Astrocyte (in vitro differentiated cells and primary cell): ENCODE data around the gene THRB. TPM values are rescaled to one million over a fixed set of nuclear protein-coding genes. Genes with fewer than 3 reads are reported as not detected.

Experiments
- DNase-seq: peaks from one replicate; pipeline ENCODE4 v3.0.0-alpha.2; 2010; ENCODE audit warnings: low read depth
- FAIRE-seq: peaks from 2 replicates; lab custom pipeline; 2011; peaks lifted over from hg19 to GRCh38; lab: Jason Lieb, UNC
- H2AFZ ChIP-seq: 2 replicates; pipeline ENCODE4 v1.6.0; 2012; ENCODE audit warnings: low read depth, low read length, inconsistent platforms
- H3K27ac ChIP-seq: 2 replicates; pipeline ENCODE4 v1.5.1; 2011; ENCODE audit warnings: low read depth, low read length, inconsistent platforms
- H3K27me3 ChIP-seq: 2 replicates; pipeline ENCODE4 v1.6.0; 2011; ENCODE audit warnings: low read length, inconsistent platforms; ENCODE audit not compliant: insufficient read depth
- H3K36me3 ChIP-seq: 2 replicates; pipeline ENCODE4 v1.5.1; 2011; ENCODE audit warnings: low read length, inconsistent platforms; ENCODE audit not compliant: insufficient read depth
- H3K4me1 ChIP-seq: 2 replicates; pipeline ENCODE4 v1.5.1; 2011; ENCODE audit warnings: low read length, inconsistent platforms; ENCODE audit not compliant: insufficient read depth
- H3K4me2 ChIP-seq: 2 replicates; pipeline ENCODE4 v1.6.0; 2012; ENCODE audit warnings: low read length, inconsistent platforms
- H3K4me3 ChIP-seq: 2 replicates; pipeline ENCODE4 v1.5.1; 2011; ENCODE audit warnings: low read depth, mild to moderate bottlenecking, low read length, inconsistent platforms; ENCODE audit not compliant: insufficient read depth
- H3K79me2 ChIP-seq: 2 replicates; pipeline ENCODE4 v1.6.0; 2012; ENCODE audit warnings: mild to moderate bottlenecking, low read length, inconsistent platforms; ENCODE audit not compliant: insufficient read depth
- H3K9ac ChIP-seq: 2 replicates; pipeline ENCODE4 v1.6.0; 2012; ENCODE audit warnings: mild to moderate bottlenecking, low read length, inconsistent platforms
- H3K9me3 ChIP-seq: 2 replicates; pipeline ENCODE4 v1.5.1; 2012; ENCODE audit warnings: low read depth, mild to moderate bottlenecking, low read length, inconsistent platforms; ENCODE audit not compliant: insufficient read depth
- H4K20me1 ChIP-seq: 2 replicates; pipeline ENCODE4 v1.6.0; 2012; ENCODE audit warnings: low read length, inconsistent platforms; ENCODE audit not compliant: insufficient read depth
- H3K27ac Mint-ChIP-seq: one replicate; pipeline ENCODE4 v1.8.0; 2021; ENCODE audit warnings: mild to moderate bottlenecking, mixed read lengths; ENCODE audit not compliant: unreplicated experiment
- H3K27me3 Mint-ChIP-seq: one replicate; pipeline ENCODE4 v1.8.0; 2021; ENCODE audit warnings: low read depth, mixed read lengths; ENCODE audit not compliant: unreplicated experiment
- H3K36me3 Mint-ChIP-seq: one replicate; pipeline ENCODE4 v1.8.0; 2021; ENCODE audit warnings: low read depth, mixed read lengths; ENCODE audit not compliant: unreplicated experiment
- H3K4me1 Mint-ChIP-seq: one replicate; pipeline ENCODE4 v1.8.0; 2021; ENCODE audit warnings: low read depth, mixed read lengths; ENCODE audit not compliant: unreplicated experiment
- H3K4me3 Mint-ChIP-seq: one replicate; pipeline ENCODE4 v1.8.0; 2021; ENCODE audit warnings: mild to moderate bottlenecking, moderate library complexity, mixed read lengths; ENCODE audit not compliant: unreplicated experiment
- H3K9me3 Mint-ChIP-seq: one replicate; pipeline ENCODE4 v1.8.0; 2021; ENCODE audit warnings: mild to moderate bottlenecking, mixed read lengths; ENCODE audit not compliant: unreplicated experiment
- CTCF ChIP-seq: IDR thresholded peaks from 2 replicates; pipeline ENCODE4 v1.5.1; 2011; ENCODE audit warnings: low read depth, mild to moderate bottlenecking, inconsistent platforms, low read length, moderate library complexity; ENCODE audit not compliant: insufficient read depth
- EZH2 ChIP-seq: IDR thresholded peaks from 2 replicates; pipeline ENCODE4 v1.6.1; 2012; ENCODE audit warnings: mild to moderate bottlenecking, low read length, inconsistent platforms; ENCODE audit not compliant: insufficient read depth
- total RNA-seq: library from RNA; stranded (reverse); gene quantifications from 2 replicates; pipeline ENCODE4 v1.2.1, GENCODE V29; 2021

Gene THRB
- total RNA-seq, 1 donor from 2014 or later: 8.5 TPM

GRCh38 chr3:24259901-24260512 is 234.6 kb downstream of the THRB start:
- Histone ChIP-seq H4K20me1 (no peaks in the 10 kb centered on the region), H3K9me3 (no peaks in the 10 kb centered on the region), H3K4me1 (peaks cover 4% of the 10 kb centered on the region), H3K79me2 (no peaks in the 10 kb centered on the region), H3K4me2 (no peak overlapping the region), H3K36me3 (no peaks in the 10 kb centered on the region), H3K27me3 (peaks cover 60% of the 10 kb centered on the region), H3K9ac (no peak overlapping the region), H2AFZ (no peak overlapping the region), H3K4me3 (no peak overlapping the region), H3K27ac (no peak overlapping the region)
- Mint-ChIP-seq H3K27ac (no peak overlapping the region), H3K36me3 (no peaks in the 10 kb centered on the region), H3K4me1 (no peaks in the 10 kb centered on the region), H3K27me3 (no peaks in the 10 kb centered on the region), H3K9me3 (no peaks in the 10 kb centered on the region), H3K4me3 (no peak overlapping the region)
- no peak for TF ChIP-seq EZH2
- no peak for TF ChIP-seq CTCF
- DNase-seq (peak; percentile 55), FAIRE-seq (no peak)

- Mint-ChIP-seq H3K9me3 (no peaks in the 10 kb centered on the region), H3K36me3 (no peaks in the 10 kb centered on the region), H3K27me3 (no peaks in the 10 kb centered on the region), H3K4me1 (no peaks in the 10 kb centered on the region), H3K27ac (no peak overlapping the region), H3K4me3 (no peak overlapping the region)
- no peak overlapping the region for H2AFZ ChIP-seq
- H3K4me3 ChIP-seq: no peak overlapping the region
- no peaks in the 10 kb centered on the region for H3K36me3 ChIP-seq
- peaks cover 10% of the 10 kb centered on the region for H3K4me1 ChIP-seq
- peaks cover 60% of the 10 kb centered on the region for H3K27me3 ChIP-seq
- H3K9me3 ChIP-seq: no peaks in the 10 kb centered on the region
- no peak overlapping the region for H3K9ac ChIP-seq
- H3K4me2 ChIP-seq: no peak overlapping the region
- FAIRE-seq: no peak
- no peak for TF ChIP-seq CTCF
- no peaks in the 10 kb centered on the region for H4K20me1 ChIP-seq
- no peak for DNase-seq
- H3K27ac ChIP-seq: no peak overlapping the region
- no peaks in the 10 kb centered on the region for H3K79me2 ChIP-seq
Measured at GRCh38 chr3:24258727-24259600, 235.7 kb downstream of the THRB start.

GRCh38 chr3:24258260-24258659 is 236.4 kb downstream of the THRB start:
- Mint-ChIP-seq H3K4me1 (peaks cover 1% of the 10 kb centered on the region), H3K4me3 (no peak overlapping the region), H3K36me3 (no peaks in the 10 kb centered on the region), H3K27me3 (no peaks in the 10 kb centered on the region), H3K27ac (no peak overlapping the region), H3K9me3 (no peaks in the 10 kb centered on the region)
- Histone ChIP-seq H3K9ac (no peak overlapping the region), H3K27me3 (peaks cover 66% of the 10 kb centered on the region), H3K4me2 (no peak overlapping the region), H3K27ac (no peak overlapping the region), H3K36me3 (no peaks in the 10 kb centered on the region), H3K9me3 (no peaks in the 10 kb centered on the region), H4K20me1 (no peaks in the 10 kb centered on the region), H3K79me2 (no peaks in the 10 kb centered on the region), H3K4me3 (no peak overlapping the region), H2AFZ (no peak overlapping the region), H3K4me1 (peaks cover 10% of the 10 kb centered on the region)
- TF ChIP-seq EZH2 (no peak), CTCF (no peak)
- no peak for FAIRE-seq
- DNase-seq: no peak
